Embryonic facial prominence (tissue), 1 donor: Measurements from ENCODE around the gene MPZL3.
A peak's percentile ranks its signal among the peaks of the same experiment; 100 is the strongest.

Experiments used
- DNase-seq: peaks from one replicate; pipeline ENCODE4 v3.0.0-alpha.2; 2016; ENCODE audit errors: extremely low spot score

Gene MPZL3

DNA sequence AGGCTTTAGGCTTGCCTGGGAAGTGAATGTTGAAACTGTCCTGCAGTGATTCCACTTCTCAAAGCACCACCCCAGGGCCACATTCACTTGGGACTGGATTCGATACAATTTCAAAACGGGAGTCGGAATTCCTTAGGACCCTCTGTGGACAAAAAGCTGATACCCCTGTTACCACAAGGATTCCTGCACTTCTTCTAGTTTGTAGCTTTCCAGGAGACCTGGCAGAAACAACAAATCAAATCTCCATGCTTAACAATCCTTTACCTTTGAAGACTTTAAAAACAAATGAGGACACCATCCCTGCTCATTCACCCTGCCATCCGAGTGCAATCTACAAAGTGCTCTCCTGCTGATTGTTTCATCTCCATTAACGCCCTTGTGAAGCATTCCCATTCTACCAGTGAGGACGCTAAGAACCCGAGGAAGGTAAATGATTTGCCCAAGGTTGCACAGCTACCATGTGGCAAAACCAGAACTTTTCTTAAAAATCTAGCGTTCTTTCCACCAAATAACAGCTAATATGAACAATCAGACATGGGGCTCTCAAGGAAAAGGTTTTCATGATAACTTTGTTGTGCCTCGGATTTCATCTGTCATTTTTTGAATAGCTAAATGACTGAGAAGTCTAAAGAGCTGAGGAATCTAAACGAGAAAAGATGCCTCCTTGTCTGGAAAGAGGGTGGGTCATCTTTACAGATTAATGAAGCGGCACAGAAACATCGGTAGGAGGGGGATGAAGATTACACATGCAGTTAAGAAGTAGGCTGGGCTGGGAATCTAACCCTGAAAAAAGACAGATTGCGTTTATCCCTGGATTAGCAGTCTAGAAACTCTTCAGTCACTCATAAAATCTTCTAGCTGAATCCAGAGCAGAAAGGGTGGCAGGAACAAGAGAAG is 12.7 kb upstream of the MPZL3 start:
- DNase-seq = no peak

- DNase-seq = peak; percentile 25
These were observed 11.8 kb upstream of the MPZL3 start, which contains the start of gene MPZL2 for GRCh38 chr11:118263695-118264568. MPZL2 (minus strand) TSS chr11:118264297; CDS start chr11:118264153, 144 bp downstream.

GRCh38 chr11:118263112-118263511 is 10.9 kb upstream of the MPZL3 start:
- no peak for DNase-seq

GRCh38 chr11:118260353-118260752 is 8.2 kb upstream of the MPZL3 start:
- no peak for DNase-seq

GRCh38 chr11:118259138-118259537 is 7.0 kb upstream of the MPZL3 start:
- no peak for DNase-seq

DNA sequence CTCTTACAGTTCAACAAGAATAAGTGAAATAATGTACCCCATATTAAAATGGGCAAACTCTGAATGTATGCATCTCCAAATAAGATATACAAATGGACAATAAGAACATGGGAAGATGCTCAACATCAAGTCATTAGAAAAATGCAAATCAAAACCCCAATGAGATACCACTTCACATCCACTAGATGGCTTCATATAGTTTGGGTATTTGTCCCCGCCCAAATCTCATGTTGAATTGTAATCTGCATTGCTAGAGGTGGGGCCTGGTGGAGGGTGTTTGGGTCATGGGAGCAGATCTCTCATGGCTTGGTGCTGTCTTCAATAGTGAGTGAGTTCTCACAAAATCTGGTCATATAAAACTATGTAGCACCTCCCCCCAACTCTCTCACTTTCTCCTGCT is 6.2 kb upstream of the MPZL3 start:
- DNase-seq = no peak

- DNase-seq = no peak
These were observed 523 bp upstream of the MPZL3 start for GRCh38 chr11:118252688-118253087.

GRCh38 chr11:118247041-118247440 is 5.1 kb downstream of the MPZL3 start:
- DNase-seq = no peak

- no peak for DNase-seq
These were observed 6.1 kb downstream of the MPZL3 start for GRCh38 chr11:118245936-118246562.

- no peak for DNase-seq
These were observed 8.0 kb downstream of the MPZL3 start for GRCh38 chr11:118243993-118244762.

DNA sequence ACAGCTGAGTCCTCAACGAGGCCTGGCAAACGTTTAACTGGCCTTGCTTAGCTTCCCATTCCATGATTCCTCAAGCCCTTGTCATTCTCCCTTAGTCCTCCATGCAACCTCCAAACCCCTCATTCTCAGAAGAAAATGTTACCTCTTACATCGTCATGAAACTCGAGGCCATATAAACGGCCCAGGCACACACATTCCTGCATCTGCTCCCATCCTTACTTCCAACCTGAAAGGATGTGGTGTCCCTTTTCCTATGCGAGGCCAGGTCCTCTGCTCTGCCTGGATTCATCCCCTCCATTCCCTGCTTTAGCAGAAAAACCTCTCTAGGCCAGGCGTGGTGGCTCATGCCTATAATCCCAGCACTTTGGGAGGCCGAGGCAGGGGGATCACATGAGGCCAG is 9.0 kb downstream of the MPZL3 start:
- DNase-seq = no peak

- no peak for DNase-seq
These were observed 10.4 kb downstream of the MPZL3 start for GRCh38 chr11:118241764-118242098.

- DNase-seq = no peak
These were observed 11.0 kb downstream of the MPZL3 start for GRCh38 chr11:118240999-118241763.

- no peak for DNase-seq
These were observed 12.5 kb downstream of the MPZL3 start for GRCh38 chr11:118239509-118240205.

DNA sequence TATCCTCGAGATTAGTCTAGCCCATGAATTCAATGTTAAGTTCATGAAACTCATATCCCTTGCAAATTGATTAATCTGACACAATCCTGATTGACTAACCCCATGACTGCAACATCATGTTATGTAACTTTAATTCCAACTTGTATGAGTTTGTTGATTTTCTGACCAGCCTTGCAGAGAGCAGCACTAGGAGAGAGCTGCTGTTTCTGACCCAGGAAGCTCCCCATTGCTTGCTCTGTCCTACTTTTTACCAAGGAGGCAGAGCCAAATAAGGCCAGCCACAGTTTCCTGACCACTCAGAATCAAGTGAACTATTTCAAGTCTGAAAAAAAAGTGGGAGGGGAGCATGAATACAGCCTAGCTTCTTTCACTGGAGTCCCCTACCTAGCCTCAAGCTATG is 13.2 kb downstream of the MPZL3 start:
- no peak for DNase-seq

DNA sequence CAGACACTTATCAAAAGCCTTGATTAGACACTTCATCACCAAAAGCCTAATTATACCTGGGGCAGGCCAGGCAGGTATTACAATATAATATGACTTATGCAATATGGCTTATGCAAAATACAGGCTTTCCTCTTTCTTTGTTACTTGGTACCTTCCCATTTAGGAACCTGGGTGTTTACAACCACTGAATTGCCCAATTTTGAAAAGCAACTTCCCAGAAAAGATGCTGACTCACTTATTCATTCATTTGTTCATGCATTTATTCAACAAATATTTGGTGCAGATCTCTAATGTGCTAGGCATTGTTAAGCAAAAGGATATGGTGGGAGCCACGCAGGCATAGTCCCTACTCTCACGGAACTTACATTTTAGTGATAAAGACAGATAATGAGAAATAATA is 13.7 kb downstream of the MPZL3 start:
- DNase-seq = no peak

GRCh38 chr11:118236170-118236569 is 16.0 kb downstream of the MPZL3 start:
- no peak for DNase-seq

- no peak for DNase-seq
These were observed 17.3 kb downstream of the MPZL3 start for GRCh38 chr11:118234833-118235232.

GRCh38 chr11:118233850-118234249 is 18.3 kb downstream of the MPZL3 start:
- no peak for DNase-seq

- DNase-seq = no peak
These were observed 18.8 kb downstream of the MPZL3 start for GRCh38 chr11:118233377-118233776.
